ENCODE results near the gene AMOTL1. TPM values are rescaled to one million over a fixed set of nuclear protein-coding genes. Genes with fewer than 3 reads are reported as not detected.

The AMOTL1 gene
- polyA plus RNA-seq, 1 donor (not counting 4 experiments of a cell fraction or from before 2014, with no cell fraction given) = 86.5 TPM

GRCh38 chr11:94885581-94885980 is 117.4 kb downstream of the AMOTL1 start:
- Histone ChIP-seq H3K27me3 (ENCODE audit: control insufficient read depth, extremely low read depth, insufficient read depth, low read length) (no peaks in the 10 kb centered on the region), H3K4me1 (ENCODE audit: control insufficient read depth, extremely low read depth, insufficient read depth, low read length) (peaks cover 35% of the 10 kb centered on the region), H3K4me3 (ENCODE audit: control insufficient read depth in 2 of 3, extremely low read depth in 1 of 3, insufficient read depth in 2 of 3, low read depth in 1 of 3, low read length in 3 of 3) (no peak overlapping the region), H3K9me3 (ENCODE audit: control insufficient read depth, low read depth, low read length) (no peaks in the 10 kb centered on the region), H3K4me2 (ENCODE audit: control insufficient read depth, extremely low read depth, insufficient read depth, low read depth, low read length) (no peak overlapping the region), H3K9me1 (ENCODE audit: control insufficient read depth, extremely low read depth, insufficient read depth, low read length) (peaks cover 3% of the 10 kb centered on the region), H3K79me2 (ENCODE audit: control insufficient read depth, insufficient read depth, low read length) (peaks cover 37% of the 10 kb centered on the region), H3K9ac (ENCODE audit: control insufficient read depth, extremely low read depth, insufficient read depth, low read length) (no peak overlapping the region), H3K36me3 (ENCODE audit: control insufficient read depth in 2 of 2, extremely low read depth in 1 of 2, insufficient read depth in 2 of 2, low read length in 2 of 2) (peaks cover 30 to 42% of the 10 kb centered on the region in 2 experiments), H3K27ac (ENCODE audit: control insufficient read depth, insufficient read depth, low read length) (no peak overlapping the region), H4K20me1 (ENCODE audit: control insufficient read depth, extremely low read depth, insufficient read depth, low read length) (peaks cover 7% of the 10 kb centered on the region), H2AFZ (ENCODE audit: control insufficient read depth, low read length) (no peak overlapping the region)
- DNase-seq (ENCODE audit: low read depth, low spot score) = no peak
- no peak for TF ChIP-seq EZH2 (IDR thresholded peaks at IDR 0.05; ENCODE audit: low read length)
- no peak for TF ChIP-seq CTCF (optimal IDR thresholded peaks at IDR 0.05 in 1 of 3, IDR thresholded peaks at IDR 0.05 in 1 of 3, conservative IDR thresholded peaks at IDR 0.05 in 1 of 3; ENCODE audit: extremely low read depth in 1 of 3, insufficient read depth in 2 of 3, low read length in 3 of 3)
- dilution Hi-C loops (cut with MboI; ENCODE audit: extremely low pct_ligation_motif_present, low sequenced_read_pairs) = no loop called here
- no peak for FAIRE-seq

- Histone ChIP-seq H3K4me2 (ENCODE audit: control insufficient read depth, extremely low read depth, insufficient read depth, low read depth, low read length) (no peak overlapping the region), H3K9ac (ENCODE audit: control insufficient read depth, extremely low read depth, insufficient read depth, low read length) (no peak overlapping the region), H3K4me1 (ENCODE audit: control insufficient read depth, extremely low read depth, insufficient read depth, low read length) (peaks cover 20% of the 10 kb centered on the region), H3K9me1 (ENCODE audit: control insufficient read depth, extremely low read depth, insufficient read depth, low read length) (no peaks in the 10 kb centered on the region), H3K4me3 (ENCODE audit: control insufficient read depth in 2 of 3, extremely low read depth in 1 of 3, insufficient read depth in 2 of 3, low read depth in 1 of 3, low read length in 3 of 3) (no peak overlapping the region), H3K27me3 (ENCODE audit: control insufficient read depth, extremely low read depth, insufficient read depth, low read length) (no peaks in the 10 kb centered on the region), H3K36me3 (ENCODE audit: control insufficient read depth in 2 of 2, extremely low read depth in 1 of 2, insufficient read depth in 2 of 2, low read length in 2 of 2) (peaks cover 16 to 18% of the 10 kb centered on the region in 2 experiments), H3K79me2 (ENCODE audit: control insufficient read depth, insufficient read depth, low read length) (peaks cover 48% of the 10 kb centered on the region), H2AFZ (ENCODE audit: control insufficient read depth, low read length) (no peak overlapping the region), H4K20me1 (ENCODE audit: control insufficient read depth, extremely low read depth, insufficient read depth, low read length) (peaks cover 4% of the 10 kb centered on the region), H3K9me3 (ENCODE audit: control insufficient read depth, low read depth, low read length) (no peaks in the 10 kb centered on the region), H3K27ac (ENCODE audit: control insufficient read depth, insufficient read depth, low read length) (no peak overlapping the region)
- TF ChIP-seq EZH2 (IDR thresholded peaks at IDR 0.05; ENCODE audit: low read length) (no peak), CTCF (optimal IDR thresholded peaks at IDR 0.05 in 1 of 3, IDR thresholded peaks at IDR 0.05 in 1 of 3, conservative IDR thresholded peaks at IDR 0.05 in 1 of 3; ENCODE audit: extremely low read depth in 1 of 3, insufficient read depth in 2 of 3, low read length in 3 of 3) (no peak)
- FAIRE-seq (no peak), DNase-seq (ENCODE audit: low read depth, low spot score) (no peak)
- dilution Hi-C loops (cut with MboI; ENCODE audit: extremely low pct_ligation_motif_present, low sequenced_read_pairs) = no loop called here
These were observed 120.0 kb downstream of the AMOTL1 start for GRCh38 chr11:94888204-94888603.

All from keratinocyte (primary cell).